A172 (cell line): ENCODE data around the gene DCT. TPM values are rescaled to one million over a fixed set of nuclear protein-coding genes. Genes with fewer than 3 reads are reported as not detected.
A peak's percentile ranks its signal among the peaks of the same experiment; 100 is the strongest.

Experiments
- DNase-seq: peaks from one replicate; pipeline ENCODE4 v3.0.0-alpha.2; 2015; ENCODE audit warnings: low spot score
- total RNA-seq: library from RNA; depleted of rRNA; stranded (reverse); fragments of >200 nt; shearing (Covaris generic); gene quantifications from 2 replicates; pipeline ENCODE4 v1.2.3, GENCODE V29; 2014

DCT gene
- total RNA-seq, 1 experiment from 2014 or later: not detected

DNA sequence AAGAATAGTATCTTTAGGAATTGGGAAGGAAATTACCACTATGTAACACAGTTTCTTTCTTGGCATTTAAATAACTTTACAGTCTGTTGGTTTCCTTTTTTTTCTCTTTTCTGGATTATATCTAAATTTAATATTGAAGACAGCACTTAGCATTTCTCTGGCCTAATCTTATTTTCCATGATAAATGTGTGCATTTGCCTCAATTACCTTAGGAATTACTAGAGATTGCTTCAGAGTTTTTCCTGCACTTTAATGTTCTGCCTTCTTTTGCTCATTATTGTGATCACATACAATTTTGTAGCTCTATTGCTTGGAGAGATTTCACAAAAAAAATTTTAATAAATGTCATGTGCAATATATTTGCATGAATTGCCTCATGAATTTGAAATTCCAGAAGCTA, 25.1 kb downstream of the DCT start:
- no peak for DNase-seq

DNA sequence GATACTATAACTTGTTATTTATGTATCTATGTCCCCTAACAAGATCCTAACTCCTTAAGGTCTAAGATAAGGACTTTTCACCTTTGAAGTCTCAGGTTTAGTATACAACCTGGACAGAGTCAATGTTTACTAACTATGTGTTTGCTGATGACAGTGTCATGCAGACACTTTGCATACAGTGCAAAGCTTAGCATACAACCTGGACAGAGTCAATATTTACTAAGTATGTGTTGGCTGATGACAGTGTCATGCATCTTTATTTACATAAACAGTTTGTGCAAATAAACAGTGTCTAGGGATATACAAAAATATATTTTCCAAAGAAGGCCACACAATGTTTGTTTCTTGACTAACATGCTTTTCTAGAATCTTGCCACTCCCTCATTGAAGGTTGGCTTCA, 34.7 kb downstream of the DCT start:
- DNase-seq: no peak

DNA sequence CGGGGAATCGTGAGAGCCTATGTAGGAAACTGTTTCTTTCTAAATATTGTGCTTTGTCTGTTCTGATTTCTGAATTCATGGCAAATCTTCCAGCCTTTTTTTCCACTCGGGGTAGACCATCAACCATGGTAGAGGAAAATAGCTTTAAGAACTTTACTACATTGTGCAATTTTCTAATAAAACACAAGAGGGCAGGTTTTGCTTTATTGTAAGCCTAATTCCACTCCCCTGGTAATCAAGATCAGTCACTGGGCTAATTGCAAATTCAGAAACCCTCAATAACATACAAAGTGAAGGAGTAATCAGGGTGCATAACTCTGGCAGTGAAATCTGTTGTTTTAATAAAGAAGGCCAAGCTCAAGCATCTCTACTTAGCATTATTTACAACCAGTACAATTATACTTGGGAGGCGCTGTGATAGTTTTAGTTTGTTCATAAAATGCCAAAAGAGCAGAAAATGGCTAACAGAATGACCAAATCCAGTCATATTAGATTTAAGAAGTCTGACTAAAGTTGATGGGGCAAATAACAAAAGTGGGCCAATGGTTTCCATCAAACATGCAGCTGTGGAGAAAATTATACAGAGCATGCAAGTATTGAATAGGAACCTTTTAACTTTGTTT, 43.8 kb downstream of the DCT start:
- DNase-seq: peak; percentile 61

DNA sequence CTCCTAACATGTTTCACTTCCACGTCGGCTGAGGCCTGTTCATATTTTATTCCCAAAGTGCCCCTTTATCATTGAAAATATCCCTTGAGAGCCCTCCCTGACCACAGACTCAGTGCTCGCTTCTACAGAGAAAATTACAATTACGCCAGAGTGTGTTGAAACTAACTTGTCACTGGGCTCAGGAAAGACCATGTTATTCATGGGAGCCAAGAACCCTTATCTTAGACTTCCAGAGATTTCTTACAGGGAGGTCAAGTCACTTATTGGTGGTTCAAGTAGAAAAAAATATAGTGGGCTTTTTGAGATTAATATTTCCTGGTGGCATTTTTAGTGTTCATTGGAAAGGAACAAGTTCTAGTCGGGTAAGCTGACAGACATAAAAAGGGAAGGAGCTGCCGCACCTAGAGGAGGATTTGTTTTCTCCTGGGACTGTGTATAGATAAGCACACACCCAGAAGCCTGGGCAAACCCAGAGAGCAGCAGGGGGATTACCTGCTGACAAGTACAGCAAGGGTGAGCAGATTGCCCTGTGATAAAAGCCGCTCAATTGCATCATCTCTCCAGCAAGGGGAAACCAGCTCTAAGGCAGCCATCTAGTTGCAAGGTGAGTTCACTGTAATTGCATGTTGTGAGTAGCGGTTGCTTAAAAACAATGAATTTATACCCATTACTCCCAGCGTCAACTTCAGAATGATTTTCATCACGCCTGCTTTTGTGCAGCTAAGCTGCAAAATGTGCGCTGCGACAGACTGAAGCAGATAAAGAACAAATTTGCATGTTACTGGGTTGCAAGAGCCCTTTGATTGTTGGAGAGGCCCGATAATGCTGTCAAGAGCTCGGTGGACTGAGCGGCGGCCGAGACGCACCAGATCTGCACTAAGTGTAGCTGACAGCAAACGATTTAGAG, 46.2 kb downstream of the DCT start:
- no peak for DNase-seq

DNA sequence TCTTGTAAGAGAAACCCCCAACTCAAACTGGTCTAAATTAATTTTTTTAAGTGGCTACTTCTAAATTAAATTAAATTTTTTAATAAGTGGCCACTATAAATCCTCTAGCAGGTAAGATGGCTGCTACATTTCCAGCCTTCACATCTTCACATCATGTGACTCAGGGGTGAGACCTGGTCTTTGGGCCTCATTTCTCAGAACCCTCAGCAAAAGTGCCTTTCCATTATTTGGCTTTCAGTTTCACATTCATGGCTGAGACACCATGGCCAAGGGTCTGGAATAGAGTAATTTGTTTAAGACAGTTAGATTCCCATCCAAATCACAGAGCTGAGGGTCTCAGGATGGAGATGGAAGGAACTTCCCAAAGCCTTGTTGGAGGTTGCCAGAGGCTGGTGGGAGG, 47.5 kb downstream of the DCT start:
- DNase-seq: no peak

DNA sequence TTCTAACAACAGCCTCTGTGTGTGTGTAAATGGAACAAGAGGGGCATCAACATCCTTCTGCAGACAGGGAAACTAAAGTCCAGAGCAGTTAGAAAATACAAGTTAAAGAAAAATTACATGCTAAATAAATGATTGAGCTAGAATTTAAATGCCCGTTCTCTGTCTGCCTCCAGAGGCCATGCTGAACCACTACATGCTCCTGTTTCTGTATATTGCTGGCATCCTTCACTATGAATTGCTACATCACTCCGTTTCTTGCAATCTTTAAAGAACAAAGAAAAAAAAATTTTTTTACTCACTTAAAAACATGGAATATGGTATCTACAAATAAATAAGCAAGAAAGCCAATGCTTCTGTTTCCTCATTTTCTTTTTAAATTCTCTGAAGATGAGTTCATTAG, 47.9 kb downstream of the DCT start:
- no peak for DNase-seq

DNA sequence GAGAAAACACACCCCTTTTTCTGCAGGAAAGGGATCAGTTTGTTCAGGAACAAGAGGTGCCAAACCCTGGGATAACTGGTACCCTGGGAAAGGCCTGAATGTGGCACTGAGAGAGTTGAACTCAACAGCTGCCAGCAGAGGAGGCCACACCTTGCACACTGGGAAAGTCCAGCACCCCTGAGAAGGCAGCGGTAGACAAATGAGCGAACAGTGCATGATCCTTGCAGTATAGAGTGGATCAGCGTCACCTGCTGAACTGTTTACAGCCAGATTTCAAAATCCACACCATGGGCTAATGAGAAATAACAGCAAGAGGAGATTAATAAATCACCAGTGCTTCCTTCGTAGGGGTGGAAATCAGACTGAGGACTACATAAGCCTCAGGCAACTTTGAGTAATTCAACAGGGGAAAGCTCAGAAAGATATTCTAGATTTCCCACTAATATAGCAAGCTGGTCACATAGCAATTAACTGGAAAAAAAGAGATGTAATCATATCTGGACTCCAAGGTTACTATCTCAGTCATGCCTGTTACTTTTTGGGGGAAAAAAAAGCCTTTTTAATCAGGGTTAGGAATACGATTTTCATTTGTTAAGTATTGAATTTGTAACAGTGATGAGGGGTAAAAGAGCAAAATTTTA, 52.0 kb downstream of the DCT start:
- no peak for DNase-seq

DNA sequence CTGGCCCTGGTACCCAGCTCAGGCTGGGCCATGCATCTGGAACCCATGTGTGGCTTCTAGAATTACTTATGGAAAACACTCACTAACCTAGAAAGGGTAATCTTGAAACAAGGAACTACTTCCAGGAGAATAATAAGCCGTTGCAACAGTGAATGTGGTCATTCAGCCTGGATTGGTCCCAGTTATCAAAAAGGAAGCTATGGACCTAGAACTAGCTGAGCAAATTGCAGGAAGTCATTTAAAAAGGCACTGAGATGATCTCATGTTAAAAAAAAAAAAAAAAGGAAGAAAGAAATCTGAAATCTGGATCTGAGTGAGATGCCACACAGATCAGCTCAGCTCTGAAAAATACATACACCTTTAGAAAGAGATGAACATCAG, 59.6 kb downstream of the DCT start:
- no peak for DNase-seq

DNA sequence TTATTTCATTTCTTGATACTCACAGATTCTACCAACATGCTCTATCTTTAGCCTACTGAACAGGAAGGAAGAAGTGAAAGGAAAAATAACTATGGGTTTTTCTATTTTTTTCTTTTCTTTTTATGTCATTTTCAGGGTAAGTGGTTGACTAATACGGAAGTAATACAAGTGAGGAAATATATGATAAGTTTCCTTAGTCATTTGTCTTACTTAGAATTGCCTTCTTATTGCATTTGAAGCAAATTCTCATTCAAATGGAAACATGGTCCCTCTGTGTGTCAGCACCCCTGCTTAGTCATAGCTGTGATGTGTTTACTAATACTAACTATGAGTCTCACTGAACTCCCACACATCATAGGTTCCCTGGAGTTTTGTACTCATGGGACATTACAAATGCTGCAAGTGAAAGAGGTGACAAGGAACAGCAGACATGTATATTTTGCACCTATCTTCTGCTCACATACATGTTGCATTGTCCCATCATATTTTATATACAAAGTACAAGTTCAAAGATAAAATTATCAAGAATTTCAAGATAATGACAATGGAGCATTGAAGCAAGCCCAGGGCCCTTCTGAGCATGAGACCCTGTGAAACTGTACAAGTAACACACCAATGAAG, 60.1 kb downstream of the DCT start:
- DNase-seq: peak; percentile 75

DNA sequence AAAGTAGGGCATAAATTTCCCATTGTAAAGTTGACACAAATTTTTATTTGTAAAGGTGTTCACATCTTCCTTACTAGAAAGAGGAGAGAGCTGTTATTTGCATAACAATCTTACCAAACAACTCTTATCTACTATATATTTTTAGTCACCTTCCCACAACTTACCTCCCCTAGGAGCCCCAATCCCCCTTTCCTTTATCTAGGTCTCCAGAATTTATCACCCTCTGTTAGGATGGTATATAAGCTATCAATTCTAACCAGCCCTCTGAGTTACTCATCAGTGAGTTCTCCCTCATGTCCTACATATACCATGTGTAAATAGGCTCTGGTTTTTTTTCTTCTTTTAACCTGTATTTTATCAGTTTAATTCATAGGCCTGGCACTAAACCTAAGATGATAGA, 62.2 kb downstream of the DCT start:
- no peak for DNase-seq

DNA sequence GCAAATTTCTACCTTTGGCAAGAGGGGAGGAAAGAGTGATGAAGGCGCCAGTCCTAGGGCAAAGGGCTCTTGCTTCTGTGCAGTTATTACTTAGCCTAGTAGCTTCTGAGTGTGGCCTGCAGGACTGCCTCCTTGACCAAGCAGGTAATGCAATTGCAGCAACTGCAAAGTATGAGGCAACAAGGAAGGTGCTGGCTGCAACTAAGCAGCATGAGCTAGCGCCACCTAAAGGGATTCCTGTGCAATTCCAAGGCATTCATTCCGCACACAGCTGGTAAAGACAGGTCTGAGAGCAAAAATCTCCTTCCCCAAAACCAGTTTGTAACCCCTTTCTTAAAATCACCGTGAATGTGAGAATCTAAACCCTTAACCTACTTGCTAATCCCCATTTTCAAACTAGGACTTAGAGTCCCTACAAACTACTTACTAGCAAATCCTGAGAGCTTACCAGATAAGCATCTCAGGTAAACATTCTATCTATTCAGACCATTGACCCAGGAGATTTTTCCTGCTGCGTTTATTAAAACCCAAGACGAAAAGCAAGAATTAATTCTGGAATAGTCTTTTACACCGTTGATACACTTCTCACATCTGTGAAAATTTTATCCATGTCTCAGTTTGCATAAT, 62.9 kb downstream of the DCT start:
- DNase-seq: peak; percentile 18

DNA sequence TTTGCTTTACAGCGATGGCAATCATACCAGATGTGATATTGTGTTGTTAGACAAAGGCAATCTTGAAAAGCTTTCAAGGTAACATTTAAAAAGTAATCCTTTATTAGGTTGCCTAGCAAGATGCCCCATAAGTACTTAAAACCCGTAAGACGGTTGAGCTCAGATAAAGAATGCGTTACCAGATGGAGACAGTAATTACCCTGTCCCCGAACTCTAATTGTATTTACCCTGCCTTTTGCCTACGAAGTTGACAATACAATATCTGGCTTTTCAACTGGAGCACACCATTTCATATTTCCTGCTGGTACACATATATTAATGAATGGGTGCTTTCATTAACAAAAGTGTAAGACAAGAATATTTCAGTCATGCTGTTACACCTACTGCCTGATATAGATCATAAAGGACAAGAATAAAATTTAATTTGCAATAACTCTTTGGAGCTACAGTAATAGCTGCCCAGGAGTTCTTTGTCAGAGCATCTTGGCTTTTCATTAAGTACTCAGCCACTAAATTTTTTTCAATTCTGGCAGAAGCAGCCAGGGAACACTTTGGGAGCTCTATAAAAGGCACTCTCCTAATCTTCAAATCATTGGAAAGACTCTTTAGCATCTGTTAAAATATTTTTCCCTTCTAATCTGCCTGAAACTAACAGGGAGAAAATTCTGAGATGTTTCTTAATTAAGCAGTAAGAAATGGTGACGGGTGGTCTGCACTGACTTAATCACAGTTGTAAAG, 63.8 kb downstream of the DCT start:
- no peak for DNase-seq

DNA sequence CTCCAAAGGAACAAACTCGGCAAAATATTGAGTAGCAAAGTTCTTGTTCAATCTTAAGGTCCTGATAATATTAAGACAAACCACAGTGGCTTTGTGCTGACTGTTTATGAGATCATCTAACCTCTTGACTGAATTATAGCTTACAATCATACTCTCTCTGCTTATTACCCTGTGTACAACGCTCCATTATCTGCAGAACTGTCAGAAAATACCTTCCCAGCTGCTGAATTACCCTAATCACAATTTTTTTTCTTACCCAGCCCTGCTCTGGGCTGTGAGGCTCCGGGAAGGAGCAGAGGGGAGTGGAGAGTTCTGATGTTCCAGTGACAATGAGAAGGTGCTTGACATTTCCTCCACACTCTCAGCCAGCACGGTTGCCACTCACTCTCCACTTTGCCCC, 64.8 kb downstream of the DCT start:
- DNase-seq: no peak

DNA sequence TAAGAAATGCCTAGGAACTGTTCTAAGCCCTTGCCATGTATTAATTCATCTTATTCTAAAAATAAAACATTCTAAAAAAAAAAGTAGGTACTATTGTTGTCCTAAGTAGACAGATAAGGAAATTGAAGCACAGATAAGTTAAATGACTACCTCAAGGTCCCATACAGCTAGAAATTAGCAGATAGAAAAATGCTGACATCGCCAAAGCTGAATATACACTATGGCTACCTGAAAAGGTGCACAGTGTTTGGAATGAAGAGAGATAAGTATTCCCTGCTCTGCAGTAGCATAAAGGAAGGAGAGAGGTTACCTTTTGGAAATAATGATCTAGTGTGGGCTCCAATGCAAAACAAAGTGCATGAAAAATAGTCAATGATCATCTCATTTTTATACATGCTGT, 65.3 kb downstream of the DCT start:
- DNase-seq: no peak

DNA sequence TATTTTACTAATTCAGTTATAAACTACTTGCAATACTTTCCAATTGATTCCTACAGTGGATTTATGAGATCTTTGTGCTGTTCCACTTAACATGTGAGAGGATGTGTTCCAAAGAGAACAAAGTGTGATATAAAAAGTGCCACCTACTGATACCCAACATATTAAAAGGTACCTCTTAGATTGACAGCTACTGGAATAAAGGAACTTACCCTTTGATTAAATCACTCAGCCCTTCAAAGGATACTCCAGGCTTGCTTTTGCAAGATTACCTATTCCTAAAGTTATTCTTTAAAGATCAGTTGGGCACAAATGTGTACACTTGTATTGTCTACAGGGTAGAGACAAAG, 65.9 kb downstream of the DCT start:
- no peak for DNase-seq

DNA sequence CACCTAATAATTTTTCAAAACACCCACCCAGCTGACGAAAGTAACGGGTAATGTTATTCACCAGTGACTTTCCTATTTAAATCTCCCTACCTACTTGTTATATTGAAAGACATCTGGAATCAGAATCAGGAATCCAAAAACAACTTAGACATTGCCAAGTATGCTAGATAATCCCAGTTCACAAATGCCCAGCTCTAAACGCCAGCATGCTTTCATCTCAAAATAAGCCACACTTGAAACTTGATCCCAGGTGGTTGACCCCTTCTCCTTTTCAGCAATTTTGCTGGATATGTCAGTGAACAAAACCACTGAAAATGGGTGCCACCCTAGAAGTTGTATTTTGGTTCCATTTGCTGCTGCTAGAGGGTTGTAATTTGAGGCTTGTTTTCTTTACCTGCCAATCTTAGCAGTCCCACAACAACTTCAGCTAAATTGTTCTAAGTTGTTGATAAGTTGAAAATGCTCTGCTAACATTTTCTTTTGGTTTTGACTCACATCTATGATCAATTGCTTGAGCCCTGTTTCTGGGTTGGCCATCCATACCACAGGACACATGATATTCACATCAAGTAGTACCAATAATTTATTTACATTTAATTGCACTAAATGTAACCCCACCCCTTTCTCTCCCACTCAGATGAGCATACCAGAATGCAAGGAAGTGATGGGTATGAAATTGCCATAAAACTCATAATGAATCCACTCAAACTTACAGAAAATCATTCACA, 66.4 kb downstream of the DCT start:
- DNase-seq: no peak

DNA sequence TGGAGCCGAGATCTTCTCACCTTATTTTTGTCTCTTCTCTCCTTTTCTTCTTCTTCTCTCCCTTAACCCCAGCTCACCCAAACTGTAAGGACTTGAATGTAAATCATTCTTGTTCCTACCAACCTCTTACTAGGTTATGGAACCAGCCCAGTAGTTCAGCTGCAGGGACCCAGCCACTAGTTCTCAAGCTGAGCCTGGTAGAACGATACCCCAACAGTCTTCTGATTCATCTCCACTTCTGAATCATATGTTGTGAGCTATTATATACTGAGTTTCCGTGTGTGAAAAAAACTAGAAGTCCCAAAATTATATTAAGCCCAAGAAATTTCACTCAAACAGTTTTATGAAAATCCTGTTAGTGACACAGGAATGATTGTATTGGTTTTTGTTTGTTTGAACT, 67.7 kb downstream of the DCT start:
- no peak for DNase-seq

DNA sequence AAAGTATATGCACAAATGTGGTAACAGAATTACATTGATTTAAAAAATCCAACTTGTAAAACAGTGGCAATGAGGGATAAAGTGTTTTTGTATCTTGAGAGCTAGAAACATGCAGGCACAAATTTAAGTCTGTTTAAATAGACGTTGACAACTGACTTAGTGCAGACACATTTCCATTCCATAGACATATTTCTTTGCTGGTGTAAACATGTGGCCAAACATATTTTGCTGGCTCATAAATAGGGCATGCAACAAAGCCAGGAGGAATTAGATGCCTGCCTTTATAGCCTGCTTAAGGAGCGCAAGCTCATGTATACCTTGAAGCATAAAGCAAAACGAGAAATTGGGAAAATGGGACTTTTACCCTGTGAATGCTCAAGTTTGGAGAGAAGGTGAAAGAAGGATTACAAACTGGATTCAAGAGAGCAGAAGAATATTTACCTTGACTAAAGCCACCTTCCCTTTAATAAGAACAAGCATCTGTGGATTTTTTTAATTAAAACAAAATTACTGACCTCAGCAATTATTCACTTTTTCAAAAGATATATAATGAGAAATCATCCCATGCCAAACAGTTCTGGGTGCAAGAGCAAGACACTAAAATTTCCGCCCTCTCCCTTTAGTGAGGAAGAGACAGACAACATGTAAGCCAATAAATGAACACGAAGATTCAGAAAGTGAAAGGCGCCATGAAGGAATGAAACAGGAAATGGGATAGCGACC, 71.0 kb downstream of the DCT start:
- no peak for DNase-seq

DNA sequence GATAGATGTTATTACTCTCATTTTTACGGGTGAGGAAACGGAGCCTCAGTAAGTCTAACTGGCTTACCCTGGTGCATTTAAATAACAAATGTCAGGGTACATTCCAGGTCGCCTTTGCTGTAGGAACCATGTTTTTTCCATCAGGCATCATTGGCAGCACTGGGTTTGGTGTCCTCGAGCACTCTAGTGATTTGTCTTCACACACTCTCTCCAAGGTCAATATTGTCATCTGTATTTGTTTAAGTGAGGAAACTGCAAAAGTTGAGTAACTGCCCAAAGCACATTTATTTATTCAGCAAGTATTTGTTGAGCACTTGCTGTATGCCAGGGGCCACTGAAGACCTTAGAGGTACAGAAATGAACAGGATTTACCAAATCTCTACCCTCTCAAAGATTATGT, 78.6 kb downstream of the DCT start:
- no peak for DNase-seq

DNA sequence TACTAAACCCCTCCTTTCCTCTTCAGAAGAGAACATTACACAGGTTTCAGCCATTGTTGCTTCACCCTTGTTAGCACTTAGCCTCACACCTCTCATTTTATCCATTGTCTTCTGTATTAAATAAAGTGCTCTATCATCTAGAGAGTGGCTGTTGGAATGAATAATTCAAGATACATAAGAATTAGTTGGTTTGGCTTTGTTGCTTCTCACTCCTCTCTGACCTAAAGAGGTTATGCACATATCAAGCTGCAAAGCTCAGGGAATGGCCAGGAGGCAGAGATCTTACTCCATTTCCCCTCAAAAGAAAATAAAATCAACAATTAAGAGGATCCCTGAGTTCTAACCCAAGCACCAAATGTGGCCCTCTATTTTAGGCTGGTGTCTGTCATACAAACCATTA, 79.7 kb downstream of the DCT start:
- no peak for DNase-seq
